Naive thymus-derived CD4-positive, alpha-beta T cell (primary cell): ENCODE data around the gene SSBP3. TPM values are rescaled to one million over a fixed set of nuclear protein-coding genes. Genes with fewer than 3 reads are reported as not detected.

ENCODE experiments used
- ATAC-seq: fragments of 150-1000 bp; cut with Tn5 transposase; 2 replicates; pipeline ENCODE4 v1.10.0; 2021; ENCODE audit warnings: mild to moderate bottlenecking, moderate library complexity
- CTCF ChIA-PET: fragments of 350-600 bp; sonication (Branson Sonifier 250); formaldehyde crosslinking; loops from one replicate; lab custom pipeline; 2021; ENCODE audit warnings: antibody characterized with exemption; lab: Charles Lee
- POLR2A ChIA-PET: fragments of 350-600 bp; sonication (Branson Sonifier 250); formaldehyde crosslinking; loops from one replicate; lab custom pipeline; 2021; ENCODE audit warnings: antibody characterized with exemption, inconsistent platforms; lab: Charles Lee
- DNase-seq, 9 donors: peaks; one replicate each; pipeline versions ENCODE4 v3.0.0 to v3.0.0-alpha.2; 2020 to 2022; ENCODE audit warnings: mixed read lengths in 1 of 9
- H3K27ac ChIP-seq: one replicate; pipeline ENCODE4 v1.7.0; 2013; ENCODE audit warnings: mild to moderate bottlenecking, low read depth, low read length, moderate library complexity
- H3K27me3 ChIP-seq, 2 donors: one replicate each; pipeline ENCODE4 v1.7.0; 2013; ENCODE audit warnings: low read length in 2 of 2, mild to moderate bottlenecking in 2 of 2, moderate library complexity in 2 of 2; ENCODE audit not compliant: control insufficient read depth in 2 of 2, insufficient read depth in 2 of 2
- H3K36me3 ChIP-seq, 3 experiments: 1 replicate in 2 of 3; 2 replicates in 1 of 3; pipeline ENCODE4 v1.7.0; 2013; ENCODE audit warnings: low read length in 3 of 3, mild to moderate bottlenecking in 3 of 3, moderate library complexity in 1 of 3; ENCODE audit not compliant: insufficient read depth in 3 of 3, control insufficient read depth in 2 of 3
- H3K4me1 ChIP-seq, 2 donors: one replicate each; pipeline ENCODE4 v1.7.0; 2013; ENCODE audit warnings: low read length in 2 of 2, mild to moderate bottlenecking in 2 of 2, moderate library complexity in 1 of 2; ENCODE audit not compliant: control insufficient read depth in 2 of 2, insufficient read depth in 2 of 2
- H3K4me3 ChIP-seq: 2 replicates; pipeline ENCODE4 v1.7.0; 2013; ENCODE audit warnings: mild to moderate bottlenecking, low read length
- H3K9me3 ChIP-seq, 3 experiments: 1 replicate in 2 of 3; 2 replicates in 1 of 3; pipeline ENCODE4 v1.7.0; 2013; ENCODE audit warnings: low read length in 3 of 3; ENCODE audit not compliant: control insufficient read depth in 2 of 3
- H3K27ac Mint-ChIP-seq, 9 donors: one replicate each; pipeline ENCODE4 v1.8.0; 2020 to 2022; ENCODE audit warnings: mixed read lengths in 9 of 9, mild to moderate bottlenecking in 8 of 9, moderate library complexity in 5 of 9, inconsistent platforms in 2 of 9
- H3K27me3 Mint-ChIP-seq, 5 donors: one replicate each; pipeline ENCODE4 v1.8.0; 2021 to 2022; ENCODE audit warnings: mixed read lengths in 5 of 5, mild to moderate bottlenecking in 1 of 5
- H3K36me3 Mint-ChIP-seq, 5 donors: one replicate each; pipeline ENCODE4 v1.8.0; 2020 to 2022; ENCODE audit warnings: mixed read lengths in 5 of 5, mild to moderate bottlenecking in 3 of 5, inconsistent platforms in 1 of 5
- H3K4me1 Mint-ChIP-seq, 7 donors: one replicate each; pipeline ENCODE4 v1.8.0; 2020 to 2022; ENCODE audit warnings: mixed read lengths in 7 of 7, mild to moderate bottlenecking in 3 of 7, inconsistent platforms in 1 of 7
- H3K4me3 Mint-ChIP-seq, 10 donors: one replicate each; pipeline ENCODE4 v1.8.0; 2020 to 2022; ENCODE audit warnings: mild to moderate bottlenecking in 10 of 10, mixed read lengths in 10 of 10, moderate library complexity in 6 of 10, inconsistent platforms in 2 of 10
- H3K9me3 Mint-ChIP-seq, 11 donors: one replicate each; pipeline ENCODE4 v1.8.0; 2020 to 2022; ENCODE audit warnings: mixed read lengths in 11 of 11, mild to moderate bottlenecking in 4 of 11, inconsistent platforms in 1 of 11, moderate library complexity in 1 of 11
- intact Hi-C, 2 donors: fragments of 100-400 bp; cut with micrococcal nuclease; formaldehyde crosslinking; loops; one replicate each; pipeline ENCODE4 v1.15.1; 2023
- polyA plus RNA-seq, 2 donors: library from polyadenylated mRNA; unstranded; fragments of 300-500 nt; fragmentation: Illumina TruSeq; gene quantifications; one replicate each; pipeline ENCODE4 v1.2.3, GENCODE V29; 2021
- total RNA-seq, 6 experiments: library from RNA in 5 of 6; stranded (reverse) in 5 of 6; gene quantifications; 1 replicate in 5 of 6; 2 replicates in 1 of 6; pipeline ENCODE4 v1.2.3 and lab custom pipeline; 2021 to 2026

Gene SSBP3
- total and polyA plus RNA-seq, 7 experiments from 2014 or later = 19.4 to 124 (median 80.5) TPM

GRCh38 chr1:54296666-54297065, 109.5 kb downstream of the SSBP3 start:
- POLR2A ChIA-PET = no interaction called here
- peak overlapping the region in 4 of 10 donors; percentile 16 to 30 (median 26) for H3K4me3 Mint-ChIP-seq
- no peaks in the 10 kb centered on the region for H3K27me3 Mint-ChIP-seq
- H3K27ac ChIP-seq = no peak overlapping the region
- H3K4me3 ChIP-seq = no peak overlapping the region
- no peaks in the 10 kb centered on the region for H3K9me3 ChIP-seq
- peaks cover 51 to 99% (median 92%) of the 10 kb centered on the region in 7 donors for H3K4me1 Mint-ChIP-seq
- DNase-seq (no peak), ATAC-seq (no peak)
- intact Hi-C loops = loop anchor here in 1 of 2 donors (2.0 kb wide), 1 partner anchor 14 kb away; no protein-coding TSS in a partner anchor
- H3K36me3 ChIP-seq = no peaks in the 10 kb centered on the region
- no peaks in the 10 kb centered on the region for H3K36me3 Mint-ChIP-seq
- CTCF ChIA-PET = no interaction called here
- no peaks in the 10 kb centered on the region for H3K9me3 Mint-ChIP-seq
- H3K4me1 ChIP-seq = peaks cover 7 to 67% of the 10 kb centered on the region in 2 donors
- peak overlapping the region; percentile 7 to 85 (median 73) for H3K27ac Mint-ChIP-seq
- no peaks in the 10 kb centered on the region for H3K27me3 ChIP-seq

- intact Hi-C loops = loop anchor here in 1 of 2 donors (1.0 kb wide), 1 partner anchor 15 kb away; no protein-coding TSS in a partner anchor
- Mint-ChIP-seq H3K9me3 (peaks cover 0 to under 1% (median 0%) of the 10 kb centered on the region in 11 donors), H3K4me3 (peak overlapping the region in 2 of 10 donors; percentile 33 to 42), H3K36me3 (no peaks in the 10 kb centered on the region), H3K27ac (peak overlapping the region; percentile 16 to 96 (median 66)), H3K4me1 (peaks cover 50 to 99% (median 92%) of the 10 kb centered on the region in 7 donors), H3K27me3 (no peaks in the 10 kb centered on the region)
- Histone ChIP-seq H3K4me3 (no peak overlapping the region), H3K27ac (no peak overlapping the region), H3K27me3 (no peaks in the 10 kb centered on the region), H3K4me1 (peaks cover 7 to 73% of the 10 kb centered on the region in 2 donors), H3K36me3 (no peaks in the 10 kb centered on the region), H3K9me3 (no peaks in the 10 kb centered on the region)
- CTCF ChIA-PET = no interaction called here
- DNase-seq = no peak
- no peak for ATAC-seq
- POLR2A ChIA-PET = interaction anchor here (0.9 to 1.5 kb wide), 4 partner anchors 8 to 18 kb away, joined by 3 to 5 read pairs (median 4); no protein-coding TSS in a partner anchor
Measured at GRCh38 chr1:54294887-54295286, 111.3 kb downstream of the SSBP3 start.

GRCh38 chr1:54292002-54292911, 113.9 kb downstream of the SSBP3 start:
- Histone ChIP-seq H3K36me3 (no peaks in the 10 kb centered on the region), H3K4me3 (no peak overlapping the region), H3K4me1 (peaks cover 14 to 76% of the 10 kb centered on the region in 2 donors), H3K27ac (peak overlapping the region; percentile 52), H3K27me3 (no peaks in the 10 kb centered on the region), H3K9me3 (no peaks in the 10 kb centered on the region)
- peaks cover 0 to 5% (median 0%) of the 10 kb centered on the region in 5 donors for H3K36me3 Mint-ChIP-seq
- no peaks in the 10 kb centered on the region for H3K27me3 Mint-ChIP-seq
- peak overlapping the region in 2 of 10 donors; percentile 25 to 26 for H3K4me3 Mint-ChIP-seq
- intact Hi-C loops = no loop called here
- ChIA-PET POLR2A (interaction anchor here (0.6 to 1.4 kb wide), 3 partner anchors 7 to 231 kb away, joined by 3 read pairs; no protein-coding TSS in a partner anchor), CTCF (interaction anchor here (0.7 to 1.3 kb wide), 3 partner anchors 11 to 1115 kb away, joined by 3 to 4 read pairs (median 3); no protein-coding TSS in a partner anchor)
- DNase-seq (no peak), ATAC-seq (no peak)
- peaks cover 45 to 99% (median 92%) of the 10 kb centered on the region in 7 donors for H3K4me1 Mint-ChIP-seq
- H3K27ac Mint-ChIP-seq = peak overlapping the region; percentile 15 to 97 (median 90)
- H3K9me3 Mint-ChIP-seq = peaks cover 0 to 2% (median 0%) of the 10 kb centered on the region in 11 donors

- Histone ChIP-seq H3K4me3 (no peak overlapping the region), H3K27ac (peak overlapping the region; percentile 52), H3K36me3 (no peaks in the 10 kb centered on the region), H3K9me3 (no peaks in the 10 kb centered on the region), H3K27me3 (no peaks in the 10 kb centered on the region), H3K4me1 (peaks cover 14 to 78% of the 10 kb centered on the region in 2 donors)
- H3K4me1 Mint-ChIP-seq = peaks cover 48 to 99% (median 93%) of the 10 kb centered on the region in 7 donors
- peak overlapping the region; percentile 55 to 97 (median 90) for H3K27ac Mint-ChIP-seq
- peaks cover 0 to 2% (median 0%) of the 10 kb centered on the region in 11 donors for H3K9me3 Mint-ChIP-seq
- H3K36me3 Mint-ChIP-seq = peaks cover 0 to 9% (median 0%) of the 10 kb centered on the region in 5 donors
- POLR2A ChIA-PET = interaction anchor here (0.6 to 2.3 kb wide), 4 partner anchors 17 to 232 kb away, joined by 3 to 7 read pairs (median 4); partner anchors contain the start of genes CYB5RL and MRPL37
- DNase-seq (no peak), ATAC-seq (no peak)
- peak overlapping the region in 7 of 10 donors; percentile 33 to 70 (median 53) for H3K4me3 Mint-ChIP-seq
- no peaks in the 10 kb centered on the region for H3K27me3 Mint-ChIP-seq
- CTCF ChIA-PET = interaction anchor here (0.6 to 0.9 kb wide), 4 partner anchors 15 to 1115 kb away, joined by 3 read pairs; no protein-coding TSS in a partner anchor
- intact Hi-C loops = no loop called here
Measured at GRCh38 chr1:54291276-54292001, 114.8 kb downstream of the SSBP3 start.

GRCh38 chr1:54290506-54291184, 115.5 kb downstream of the SSBP3 start:
- peak; percentile 36 for ATAC-seq
- Mint-ChIP-seq H3K27ac (peak overlapping the region; percentile 87 to 97 (median 90)), H3K36me3 (peaks cover 0 to 14% (median 0%) of the 10 kb centered on the region in 5 donors), H3K27me3 (no peaks in the 10 kb centered on the region), H3K4me1 (peaks cover 52 to 99% (median 93%) of the 10 kb centered on the region in 7 donors), H3K4me3 (peak overlapping the region; percentile 33 to 70 (median 53)), H3K9me3 (peaks cover 0 to 2% (median 0%) of the 10 kb centered on the region in 11 donors)
- Histone ChIP-seq H3K36me3 (no peaks in the 10 kb centered on the region), H3K4me1 (peaks cover 14 to 85% of the 10 kb centered on the region in 2 donors), H3K9me3 (no peaks in the 10 kb centered on the region), H3K27me3 (no peaks in the 10 kb centered on the region), H3K27ac (peak overlapping the region; percentile 52), H3K4me3 (no peak overlapping the region)
- CTCF ChIA-PET = interaction anchor here (0.6 to 0.7 kb wide), 2 partner anchors 15 to 199 kb away, joined by 3 read pairs; no protein-coding TSS in a partner anchor
- DNase-seq = peak in 6 of 9 donors; percentile 33 to 62 (median 51)
- intact Hi-C loops = no loop called here
- POLR2A ChIA-PET = interaction anchor here (1.0 to 2.3 kb wide), 3 partner anchors 17 to 91 kb away, joined by 3 to 7 read pairs (median 4); partner anchors contain the start of genes CYB5RL and MRPL37
